Renal cortex interstitium (tissue), 11 donors: ENCODE results near the gene ECEL1. TPM values are rescaled to one million over a fixed set of nuclear protein-coding genes. Genes with fewer than 3 reads are reported as not detected.
A peak's percentile ranks its signal among the peaks of the same experiment; 100 is the strongest.

ENCODE experiments used
- DNase-seq, 11 donors: peaks; one replicate each; pipeline ENCODE4 v3.0.0-alpha.2; 2013; ENCODE audit warnings: low read depth in 9 of 11, low spot score in 4 of 11; ENCODE audit errors: extremely low read depth in 1 of 11
- polyA plus RNA-seq, 3 donors: library from polyadenylated mRNA; unstranded; fragments of 120-200 nt; gene quantifications; one replicate each; pipeline ENCODE4 v1.2.1, GENCODE V29; 2013; ENCODE audit not compliant: insufficient read length in 3 of 3

Gene ECEL1
- polyA plus RNA-seq, 3 donors = 13.8 to 27.8 (median 21.4) TPM

DNA sequence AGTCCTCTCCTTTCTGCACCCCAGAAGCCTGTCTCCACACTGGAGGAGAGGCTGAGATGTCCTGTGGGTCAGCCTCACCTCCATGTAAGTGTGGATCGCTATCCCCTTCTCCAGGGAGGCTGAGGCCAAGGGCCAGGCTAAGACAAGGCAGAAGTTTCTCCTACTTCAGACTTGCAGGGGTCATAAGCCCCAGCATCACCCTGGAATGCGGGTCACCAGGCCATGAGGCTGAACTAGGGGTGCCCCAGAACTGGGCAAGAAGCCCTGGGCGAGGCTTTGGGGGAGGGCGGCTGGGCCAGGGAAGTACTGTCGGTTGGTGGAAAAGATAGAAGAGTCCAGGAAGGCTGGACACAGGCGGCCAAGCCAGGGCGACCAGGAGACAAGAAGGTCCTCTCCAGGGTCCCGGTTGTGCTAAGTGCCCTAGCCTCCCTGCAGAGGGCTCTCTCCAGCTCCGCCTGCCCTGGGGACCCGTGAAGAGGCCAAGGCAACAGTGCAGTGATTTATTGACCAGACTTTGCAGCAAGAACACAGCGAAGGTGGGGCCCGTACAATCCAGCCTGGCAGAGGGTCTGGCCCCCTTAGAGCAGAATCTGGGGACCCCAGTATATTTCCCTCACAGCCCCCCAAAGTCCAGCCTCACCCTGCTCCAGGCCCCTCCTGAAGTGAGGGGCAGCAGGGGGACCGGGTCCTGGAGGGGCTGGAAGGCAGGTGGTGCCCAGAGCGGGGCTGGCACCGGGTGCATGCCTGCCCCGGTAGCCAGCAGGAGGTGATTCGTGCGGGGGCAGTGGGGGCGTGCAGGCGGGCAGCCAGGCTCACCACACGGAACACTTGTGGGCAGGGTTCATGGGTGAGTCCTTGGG, 8.1 kb downstream of the ECEL1 start:
- no peak for DNase-seq

DNA sequence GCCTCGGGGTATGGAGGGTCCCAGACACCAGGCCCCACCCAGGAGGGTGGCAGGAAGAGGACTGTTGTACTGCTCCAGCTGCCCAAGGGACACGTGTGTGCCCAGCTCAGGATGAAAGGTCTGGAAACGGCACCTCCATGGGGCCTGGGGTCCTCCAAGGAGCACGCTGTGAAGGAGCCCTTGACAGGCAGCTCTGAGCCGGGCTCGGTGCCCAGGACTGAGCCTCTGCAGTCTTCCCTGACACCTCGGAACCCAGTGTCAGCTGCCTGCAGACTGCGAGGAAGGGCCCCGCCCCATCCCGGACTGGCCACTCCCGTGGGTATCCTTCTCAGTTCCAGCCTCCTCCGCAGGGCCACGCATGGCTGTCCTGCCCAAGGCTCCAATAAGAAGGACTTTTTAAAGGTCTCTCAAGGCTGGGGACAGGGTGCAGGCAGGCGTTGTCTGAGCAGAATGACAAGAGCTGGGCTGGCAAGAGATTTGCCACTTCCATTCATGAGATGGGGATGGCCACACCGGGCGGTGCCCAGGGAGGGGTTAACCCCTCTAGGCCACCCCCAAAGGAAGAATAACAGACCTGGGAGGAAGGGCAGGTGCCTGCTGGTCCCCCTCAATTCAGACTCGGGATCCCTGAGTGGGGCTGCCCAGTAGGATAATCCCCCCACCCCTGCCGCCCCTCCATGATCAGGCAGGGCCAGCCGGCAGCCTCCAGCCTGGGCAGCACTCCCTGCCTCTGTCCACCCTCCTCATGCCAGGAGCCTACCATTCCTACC, 8.9 kb downstream of the ECEL1 start:
- DNase-seq = no peak

DNA sequence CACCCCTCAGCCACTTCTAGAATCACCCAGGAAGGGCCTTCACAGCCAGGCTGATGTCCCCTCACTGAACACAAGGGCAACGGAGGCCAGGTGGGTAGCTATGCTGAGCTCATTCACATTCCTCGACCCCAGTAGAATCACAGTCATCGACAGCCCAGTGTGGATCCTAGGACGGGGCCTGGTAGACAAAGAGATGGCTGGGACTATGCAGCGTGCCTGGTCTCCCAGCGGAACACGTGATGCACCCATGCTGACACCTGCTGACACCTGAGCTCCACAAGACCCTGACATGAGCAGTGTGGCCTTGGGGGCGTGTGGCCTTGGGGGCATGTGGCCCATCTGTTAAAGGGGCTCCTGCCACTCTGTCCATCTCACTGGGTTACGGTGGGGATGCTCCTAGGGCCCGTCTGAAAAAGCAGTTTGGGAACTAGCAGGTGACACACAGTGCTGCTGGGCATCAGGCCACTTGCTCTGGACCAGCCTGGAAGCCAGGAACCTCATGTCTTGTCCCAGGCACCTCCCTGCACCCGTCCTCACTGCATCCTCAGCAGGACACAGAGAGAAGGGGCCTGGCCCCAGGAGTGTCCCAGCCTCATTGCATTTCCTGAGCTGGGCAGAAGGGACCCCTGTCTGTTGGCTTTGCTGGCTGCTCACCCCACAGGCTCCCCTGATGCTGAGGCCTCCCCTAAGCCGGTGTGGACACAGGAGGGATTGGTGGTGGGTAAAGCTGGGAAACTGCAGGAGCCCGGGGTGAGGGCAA, 9.7 kb downstream of the ECEL1 start:
- DNase-seq = no peak

DNA sequence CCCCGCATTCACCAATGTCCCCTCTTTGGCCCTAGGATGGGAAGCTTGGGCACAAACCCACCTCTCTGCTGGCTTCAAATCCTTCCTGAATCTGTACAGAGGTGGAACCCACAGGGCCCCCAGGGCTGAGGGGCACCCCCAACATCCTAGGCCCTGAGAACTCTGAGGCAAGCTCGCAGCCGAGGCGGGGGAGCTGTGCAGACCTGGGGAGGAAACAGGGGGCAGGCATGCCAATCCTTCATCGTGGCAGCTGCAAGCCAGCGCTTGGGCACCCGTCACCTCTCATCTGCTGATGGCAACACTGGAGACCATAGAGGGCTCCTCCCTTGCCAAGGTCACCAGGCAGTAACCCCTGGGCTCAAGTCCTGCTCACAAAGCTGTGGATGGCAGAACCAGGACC, 10.8 kb downstream of the ECEL1 start:
- no peak for DNase-seq

DNA sequence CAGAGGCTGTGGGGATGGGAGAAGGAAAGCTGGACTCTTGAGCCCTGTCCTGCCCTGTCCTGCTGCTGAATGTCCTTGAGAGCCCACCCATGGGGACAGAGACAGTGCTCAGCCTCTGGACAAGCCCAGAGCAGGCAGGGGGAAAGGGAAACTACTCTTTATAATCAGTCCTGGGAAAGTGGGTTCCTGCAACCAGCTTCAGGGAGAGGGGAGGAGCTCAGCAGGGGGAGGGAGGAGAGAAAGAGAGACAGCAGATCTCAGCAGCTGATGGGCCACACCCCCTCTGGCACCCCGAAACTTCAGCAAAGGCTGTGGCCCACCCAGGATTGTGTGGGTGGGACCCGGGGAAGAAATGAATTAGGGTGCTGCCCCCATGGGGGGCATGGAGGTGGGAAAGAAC, 11.6 kb downstream of the ECEL1 start:
- DNase-seq = no peak

DNA sequence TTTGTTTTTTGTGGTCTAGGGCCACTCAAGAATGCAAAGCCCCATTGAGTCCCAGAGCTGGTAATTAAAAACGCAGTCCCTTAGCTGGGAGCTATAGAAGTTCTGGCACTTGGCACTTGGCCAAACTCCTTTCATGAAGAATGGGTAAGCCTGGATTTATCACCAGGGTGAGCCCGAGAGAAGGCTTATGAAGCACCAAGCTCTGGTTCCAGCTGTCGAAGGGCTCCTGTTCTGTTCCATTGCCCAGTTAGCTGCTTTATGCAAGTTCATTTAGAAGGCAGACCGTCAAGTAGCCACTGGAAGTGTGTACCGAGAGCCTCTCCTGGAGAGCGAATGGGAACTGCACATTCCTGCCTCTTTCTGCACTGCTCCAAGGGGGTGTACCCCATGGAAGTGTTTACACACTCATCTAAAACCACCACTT, 14.2 kb downstream of the ECEL1 start:
- peak in 6 of 11 donors; percentile 19 to 61 (median 43) for DNase-seq

DNA sequence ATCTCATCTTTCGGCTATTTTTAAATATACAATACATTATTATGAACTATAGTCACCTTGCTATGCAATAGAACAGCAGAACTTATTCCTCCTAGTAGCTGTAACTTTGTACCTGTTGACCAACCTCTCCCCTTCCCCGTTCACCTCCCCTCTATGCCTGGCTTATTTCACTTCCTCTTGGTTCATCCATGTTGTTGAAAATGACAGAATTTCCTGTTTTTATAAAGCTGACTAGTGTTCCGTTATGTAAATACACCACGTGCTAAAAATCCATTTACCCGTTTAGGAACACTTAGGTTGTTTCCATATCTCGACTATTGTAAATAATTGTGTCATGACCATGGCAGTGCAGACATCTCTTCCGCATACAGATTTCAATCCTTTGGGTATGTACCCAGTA, 21.4 kb downstream of the ECEL1 start:
- DNase-seq = no peak

DNA sequence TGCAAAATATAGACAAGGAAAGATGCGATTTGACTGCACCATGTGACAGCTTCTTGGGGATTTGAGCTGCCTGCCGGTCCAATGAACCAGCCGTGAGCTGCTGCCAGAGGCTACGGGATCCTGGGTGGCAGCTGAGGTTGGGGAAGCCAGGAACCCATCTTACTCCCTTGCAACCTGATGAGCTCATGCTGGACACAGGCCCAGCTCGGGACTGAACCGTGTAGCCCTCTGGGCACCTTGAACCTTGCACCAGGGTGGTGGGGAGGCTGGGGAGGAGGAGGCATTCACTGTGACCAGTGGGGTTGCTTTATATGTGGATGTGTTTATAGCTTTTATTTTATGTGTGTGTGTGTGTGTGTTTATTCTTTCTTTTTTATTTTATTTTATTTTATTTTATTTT, 22.6 kb downstream of the ECEL1 start:
- no peak for DNase-seq

DNA sequence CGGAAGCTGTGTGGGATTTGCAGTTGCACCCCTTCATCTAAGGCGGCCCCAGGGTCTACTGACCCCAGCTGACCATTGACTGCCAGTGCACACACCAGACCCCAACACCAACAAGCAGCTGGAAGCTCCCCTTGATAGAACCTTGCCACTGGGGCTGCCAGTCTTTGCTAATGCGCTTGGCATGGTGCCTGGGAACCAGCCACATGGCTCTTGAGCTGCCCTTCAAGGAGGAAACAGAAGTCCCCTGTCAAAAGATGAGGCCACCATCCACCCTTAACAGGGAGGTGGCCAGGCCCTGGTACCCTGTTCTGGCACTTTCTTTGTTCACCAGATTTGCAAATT, 23.1 kb downstream of the ECEL1 start:
- DNase-seq = no peak

DNA sequence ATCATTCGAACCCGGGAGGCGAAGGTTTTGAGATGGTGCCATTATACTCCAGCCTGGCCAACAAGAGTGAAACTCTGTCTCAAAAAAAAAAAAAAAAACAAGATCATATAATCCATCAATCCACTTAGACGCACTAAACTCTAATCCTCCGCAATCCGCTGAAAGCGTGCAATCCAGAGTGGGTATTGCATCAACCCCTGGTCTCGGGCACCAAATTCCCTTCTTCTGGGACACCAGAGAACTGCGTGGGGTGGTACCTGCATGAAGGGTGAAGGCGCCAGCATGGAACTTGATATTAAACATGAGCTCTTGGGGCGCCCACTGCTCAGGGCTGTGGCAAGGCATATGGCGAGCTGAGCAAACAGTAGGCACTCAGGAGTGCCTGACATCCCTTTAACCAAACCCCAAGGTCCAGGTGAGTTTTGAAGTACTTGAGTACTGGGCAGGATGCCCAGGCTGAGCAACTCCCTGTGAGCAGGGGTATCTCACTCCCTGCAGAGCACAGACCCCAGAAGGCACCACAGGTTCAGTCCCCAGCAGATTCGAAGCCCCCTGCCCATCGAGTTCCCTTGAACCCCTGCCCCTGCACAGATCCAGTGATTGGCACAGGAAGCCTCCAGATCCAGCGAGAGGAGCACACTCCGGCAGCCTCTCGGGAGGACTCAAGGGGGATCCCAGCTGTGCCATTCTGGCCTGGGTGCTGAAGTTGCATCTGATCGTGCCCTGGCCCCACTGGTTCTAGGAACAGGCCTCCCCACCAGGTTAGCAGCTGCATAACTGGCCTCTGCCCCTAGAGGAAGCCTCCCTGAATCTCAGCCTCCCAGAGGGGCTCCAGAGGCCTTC, 23.7 kb downstream of the ECEL1 start:
- no peak for DNase-seq

DNA sequence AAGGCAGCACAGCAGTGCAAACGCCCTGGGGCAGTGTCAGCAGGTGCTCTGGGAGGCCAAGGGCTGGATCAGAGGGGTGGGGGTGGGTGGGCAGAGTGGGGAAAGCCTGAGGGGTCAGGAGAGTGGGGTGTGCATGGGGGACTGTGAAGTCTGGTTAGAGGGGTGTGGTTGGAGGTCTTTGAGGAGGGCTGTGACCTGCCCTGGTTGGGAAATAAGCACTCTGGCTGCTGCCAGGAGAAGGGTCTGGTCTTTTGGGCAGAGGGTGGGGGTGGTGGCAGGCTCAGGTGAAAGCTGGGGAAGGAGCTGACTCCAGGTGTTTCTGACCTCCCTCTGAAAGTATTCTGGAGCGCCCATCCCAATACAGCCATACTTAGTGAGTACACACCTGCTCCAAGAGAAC, 27.5 kb downstream of the ECEL1 start:
- DNase-seq = no peak

DNA sequence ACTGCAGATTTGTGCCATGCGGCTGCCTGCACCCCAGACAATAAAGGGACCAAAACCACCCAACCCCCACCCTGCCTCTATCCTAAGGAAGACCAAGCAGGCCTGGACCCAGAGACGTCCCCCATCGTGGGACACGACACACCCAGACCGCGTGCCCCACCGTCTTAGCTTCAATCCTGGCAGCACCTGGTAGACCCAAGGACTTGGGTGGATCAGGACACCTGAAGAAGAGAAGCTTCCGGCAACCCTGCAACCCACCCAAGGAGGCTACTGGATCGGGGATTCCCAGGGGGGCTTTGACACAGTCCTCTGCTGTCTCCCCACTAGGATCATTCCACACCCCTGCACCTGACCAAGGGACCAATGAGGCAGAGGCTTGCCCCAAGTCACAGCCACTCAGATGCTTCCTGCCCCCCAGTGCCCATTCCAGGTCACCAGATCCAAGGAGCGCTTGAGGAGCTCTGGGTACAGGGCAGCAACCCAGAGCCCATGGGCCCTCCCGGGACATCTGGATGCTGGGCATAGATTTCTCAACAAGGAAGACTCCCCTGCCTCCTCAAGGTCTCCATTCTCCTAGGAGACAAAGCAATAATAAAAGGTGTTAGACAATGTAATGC, 28.1 kb downstream of the ECEL1 start:
- no peak for DNase-seq

DNA sequence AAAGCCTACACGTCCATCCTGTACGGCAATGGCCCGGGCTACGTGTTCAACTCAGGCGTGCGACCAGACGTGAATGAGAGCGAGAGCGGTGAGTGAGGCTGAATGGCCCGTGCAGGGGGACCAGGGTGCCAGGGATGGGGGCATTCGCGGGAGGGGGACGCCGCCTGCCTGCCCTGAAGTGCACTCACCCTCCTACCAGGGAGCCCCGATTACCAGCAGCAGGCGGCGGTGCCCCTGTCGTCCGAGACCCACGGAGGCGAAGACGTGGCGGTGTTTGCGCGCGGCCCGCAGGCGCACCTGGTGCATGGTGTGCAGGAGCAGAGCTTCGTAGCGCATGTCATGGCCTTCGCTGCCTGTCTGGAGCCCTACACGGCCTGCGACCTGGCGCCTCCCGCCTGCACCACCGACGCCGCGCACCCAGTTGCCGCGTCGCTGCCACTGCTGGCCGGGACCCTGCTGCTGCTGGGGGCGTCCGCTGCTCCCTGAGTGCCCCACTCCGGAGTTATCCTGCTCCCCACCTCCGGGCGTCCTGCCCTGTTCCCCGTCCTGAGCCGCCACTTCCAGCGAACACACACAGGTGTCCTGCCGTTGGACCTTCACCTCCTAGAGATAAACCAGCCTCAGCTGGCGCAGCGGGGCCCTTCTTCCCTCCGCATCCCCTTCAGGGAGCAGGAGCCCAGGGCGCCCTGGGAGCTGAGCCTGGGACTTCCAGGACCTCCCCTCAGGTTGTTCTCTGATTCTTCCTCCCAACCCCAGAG, 28.8 kb downstream of the ECEL1 start:
- no peak for DNase-seq

DNA sequence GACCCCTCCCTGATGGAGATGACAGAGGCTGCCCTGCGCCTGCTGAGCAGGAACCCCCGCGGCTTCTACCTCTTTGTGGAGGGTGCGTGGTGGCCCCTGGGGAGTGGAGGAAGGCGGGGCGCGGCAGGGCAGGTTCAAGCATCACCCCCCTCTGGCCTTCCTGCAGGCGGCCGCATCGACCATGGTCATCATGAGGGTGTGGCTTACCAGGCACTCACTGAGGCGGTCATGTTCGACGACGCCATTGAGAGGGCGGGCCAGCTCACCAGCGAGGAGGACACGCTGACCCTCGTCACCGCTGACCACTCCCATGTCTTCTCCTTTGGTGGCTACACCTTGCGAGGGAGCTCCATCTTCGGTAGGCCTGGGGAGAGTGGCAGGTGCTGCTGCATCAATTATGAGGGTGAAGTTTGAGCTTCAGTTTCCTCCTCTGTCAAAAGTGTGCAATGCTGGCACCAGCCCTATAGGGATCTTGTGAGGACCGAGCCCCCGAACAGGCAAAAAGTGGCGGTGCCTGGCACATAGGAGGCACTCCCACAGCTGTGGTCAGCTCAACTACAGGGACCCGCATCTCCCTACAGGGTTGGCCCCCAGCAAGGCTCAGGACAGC, 29.5 kb downstream of the ECEL1 start:
- DNase-seq = no peak

DNA sequence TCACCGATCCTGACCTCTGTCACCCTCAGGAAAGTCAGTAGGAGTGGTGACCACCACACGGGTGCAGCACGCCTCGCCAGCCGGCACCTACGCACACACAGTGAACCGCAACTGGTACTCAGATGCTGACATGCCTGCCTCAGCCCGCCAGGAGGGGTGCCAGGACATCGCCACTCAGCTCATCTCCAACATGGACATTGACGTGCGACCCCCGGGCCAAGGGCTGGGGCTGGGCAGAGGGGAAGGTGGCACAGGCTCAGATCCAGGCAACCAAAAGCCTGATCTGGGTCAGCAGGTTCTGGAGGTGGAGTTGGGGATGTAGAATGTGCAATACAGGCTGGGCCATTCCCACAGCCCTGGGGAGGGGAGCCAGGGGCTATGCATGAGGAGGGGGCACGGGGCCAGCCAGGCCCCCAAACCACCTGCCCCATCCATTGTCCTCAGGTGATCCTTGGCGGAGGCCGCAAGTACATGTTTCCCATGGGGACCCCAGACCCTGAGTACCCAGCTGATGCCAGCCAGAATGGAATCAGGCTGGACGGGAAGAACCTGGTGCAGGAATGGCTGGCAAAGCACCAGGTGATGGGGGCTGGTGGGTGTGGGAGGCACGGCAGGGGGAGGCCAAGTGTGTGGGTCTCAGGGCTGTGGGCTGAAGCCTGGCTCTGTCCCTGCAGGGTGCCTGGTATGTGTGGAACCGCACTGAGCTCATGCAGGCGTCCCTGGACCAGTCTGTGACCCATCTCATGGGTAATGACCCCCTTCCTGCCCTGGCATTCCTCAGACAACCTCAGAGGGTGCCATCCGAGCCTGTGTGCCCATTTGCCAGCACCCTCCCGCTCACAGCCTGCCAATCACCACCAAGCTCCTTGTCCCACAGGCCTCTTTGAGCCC, 30.3 kb downstream of the ECEL1 start:
- no peak for DNase-seq

DNA sequence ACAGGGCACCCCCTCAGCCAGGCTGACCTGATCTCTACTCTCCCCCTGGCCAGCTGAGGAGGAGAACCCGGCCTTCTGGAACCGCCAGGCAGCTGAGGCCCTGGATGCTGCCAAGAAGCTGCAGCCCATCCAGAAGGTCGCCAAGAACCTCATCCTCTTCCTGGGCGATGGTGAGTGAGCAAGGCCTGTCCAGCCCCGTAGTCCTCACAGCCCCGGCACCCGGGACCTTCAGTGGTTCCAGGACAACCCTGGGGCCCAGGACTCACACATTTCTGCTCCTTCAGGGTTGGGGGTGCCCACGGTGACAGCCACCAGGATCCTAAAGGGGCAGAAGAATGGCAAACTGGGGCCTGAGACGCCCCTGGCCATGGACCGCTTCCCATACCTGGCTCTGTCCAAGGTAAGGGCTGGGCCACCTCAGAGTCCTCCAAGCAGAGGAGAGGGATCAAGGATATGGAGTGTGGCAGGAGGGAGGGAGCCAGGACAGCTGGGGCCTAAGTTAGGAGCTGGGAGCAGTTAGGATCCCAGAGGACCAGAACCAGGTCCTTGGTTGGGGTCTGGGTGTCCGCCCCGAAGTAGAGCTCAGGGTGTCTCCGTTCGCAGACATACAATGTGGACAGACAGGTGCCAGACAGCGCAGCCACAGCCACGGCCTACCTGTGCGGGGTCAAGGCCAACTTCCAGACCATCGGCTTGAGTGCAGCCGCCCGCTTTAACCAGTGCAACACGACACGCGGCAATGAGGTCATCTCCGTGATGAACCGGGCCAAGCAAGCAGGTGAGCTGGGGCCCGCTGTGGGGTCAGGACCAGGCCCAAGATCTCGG, 31.1 kb downstream of the ECEL1 start:
- no peak for DNase-seq
